GM12873 (cell line): ENCODE data around the gene PTCH1.

Experiments
- TF ChIP-seq, protein P1 (sequence below): IDR thresholded peaks from 2 replicates; pipeline ENCODE4 v1.5.1; 2012; ENCODE audit warnings: low read depth, mild to moderate bottlenecking, moderate library complexity, low read length, control low read depth; ENCODE audit not compliant: insufficient read depth; ENCODE audit errors: missing control alignments

The PTCH1 gene

GRCh38 chr9:95495961-95496360, 20.8 kb downstream of the PTCH1 start:
- TF ChIP-seq, protein P1, sequence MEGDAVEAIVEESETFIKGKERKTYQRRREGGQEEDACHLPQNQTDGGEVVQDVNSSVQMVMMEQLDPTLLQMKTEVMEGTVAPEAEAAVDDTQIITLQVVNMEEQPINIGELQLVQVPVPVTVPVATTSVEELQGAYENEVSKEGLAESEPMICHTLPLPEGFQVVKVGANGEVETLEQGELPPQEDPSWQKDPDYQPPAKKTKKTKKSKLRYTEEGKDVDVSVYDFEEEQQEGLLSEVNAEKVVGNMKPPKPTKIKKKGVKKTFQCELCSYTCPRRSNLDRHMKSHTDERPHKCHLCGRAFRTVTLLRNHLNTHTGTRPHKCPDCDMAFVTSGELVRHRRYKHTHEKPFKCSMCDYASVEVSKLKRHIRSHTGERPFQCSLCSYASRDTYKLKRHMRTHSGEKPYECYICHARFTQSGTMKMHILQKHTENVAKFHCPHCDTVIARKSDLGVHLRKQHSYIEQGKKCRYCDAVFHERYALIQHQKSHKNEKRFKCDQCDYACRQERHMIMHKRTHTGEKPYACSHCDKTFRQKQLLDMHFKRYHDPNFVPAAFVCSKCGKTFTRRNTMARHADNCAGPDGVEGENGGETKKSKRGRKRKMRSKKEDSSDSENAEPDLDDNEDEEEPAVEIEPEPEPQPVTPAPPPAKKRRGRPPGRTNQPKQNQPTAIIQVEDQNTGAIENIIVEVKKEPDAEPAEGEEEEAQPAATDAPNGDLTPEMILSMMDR: no peak

GRCh38 chr9:95495529-95495928, 21.2 kb downstream of the PTCH1 start:
- TF ChIP-seq, protein P1: no peak

- TF ChIP-seq, protein P1: no peak
Observed at GRCh38 chr9:95494416-95495371, 22.1 kb downstream of the PTCH1 start.

GRCh38 chr9:95494022-95494415, 22.8 kb downstream of the PTCH1 start:
- TF ChIP-seq, protein P1: no peak

GRCh38 chr9:95493402-95493801, 23.4 kb downstream of the PTCH1 start:
- TF ChIP-seq, protein P1: no peak

- TF ChIP-seq, protein P1: no peak
Observed at GRCh38 chr9:95491543-95492320, 25.0 kb downstream of the PTCH1 start.

GRCh38 chr9:95488954-95489353, 27.8 kb downstream of the PTCH1 start:
- TF ChIP-seq, protein P1: no peak
